ENCODE results near the gene BARX2.

- TF ChIP-seq CTCF (IDR thresholded peaks at IDR 0.05) (peak; percentile 98), POLR2AphosphoS5 (IDR thresholded peaks at IDR 0.05; ENCODE audit: low read depth, low read length) (no peak), MAX (IDR thresholded peaks at IDR 0.05; ENCODE audit: low read depth) (peak; percentile 80), YY1 (IDR thresholded peaks at IDR 0.05; ENCODE audit: low read depth) (no peak), EP300 (IDR thresholded peaks at IDR 0.05; ENCODE audit: borderline replicate concordance in 1 of 2, low read depth in 1 of 2, low read length in 1 of 2) (no peak), REST (IDR thresholded peaks at IDR 0.05; ENCODE audit: low read depth, low read length) (no peak), TAF1 (IDR thresholded peaks at IDR 0.05; ENCODE audit: borderline replicate concordance, low read depth, low read length) (no peak), PBX3 (IDR thresholded peaks at IDR 0.05) (no peak), ZBTB33 (IDR thresholded peaks at IDR 0.05; ENCODE audit: borderline replicate concordance, low read depth) (no peak), EZH2phosphoT487 (IDR thresholded peaks at IDR 0.05; ENCODE audit: borderline replicate concordance, low read depth) (no peak), FOSL2 (IDR thresholded peaks at IDR 0.05; ENCODE audit: borderline replicate concordance, low read depth) (no peak), USF1 (IDR thresholded peaks at IDR 0.05; ENCODE audit: borderline replicate concordance, low read depth) (no peak)
These were observed 11.4 kb upstream of the BARX2 start for GRCh38 chr11:129364143-129364654.
